Measurements from ENCODE around the gene PRCP.

DNA sequence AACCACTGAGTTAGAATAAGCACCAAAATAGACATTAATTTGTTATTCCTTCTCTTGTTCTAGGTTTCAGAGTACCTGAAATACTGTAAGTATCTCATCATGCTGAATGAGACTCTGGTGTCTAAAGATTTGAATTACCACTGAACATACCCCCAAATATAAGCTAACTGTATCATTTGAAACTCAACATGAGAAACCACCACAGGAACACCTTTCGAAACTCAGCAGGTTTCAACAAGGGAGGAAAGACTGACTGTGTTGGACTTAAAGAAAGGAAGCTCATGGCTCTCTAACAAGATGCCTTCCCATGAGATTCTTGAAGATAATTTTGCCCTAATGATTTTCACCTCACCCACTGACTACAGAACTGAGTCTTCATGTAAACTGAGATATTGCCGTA lies 37.0 kb downstream of the PRCP start:
- no peak for TF ChIP-seq EZH2 (IDR thresholded peaks at IDR 0.05; ENCODE audit: borderline replicate concordance, insufficient read depth, low read depth, low read length, poor library complexity, severe bottlenecking)
- TF ChIP-seq, protein P1, sequence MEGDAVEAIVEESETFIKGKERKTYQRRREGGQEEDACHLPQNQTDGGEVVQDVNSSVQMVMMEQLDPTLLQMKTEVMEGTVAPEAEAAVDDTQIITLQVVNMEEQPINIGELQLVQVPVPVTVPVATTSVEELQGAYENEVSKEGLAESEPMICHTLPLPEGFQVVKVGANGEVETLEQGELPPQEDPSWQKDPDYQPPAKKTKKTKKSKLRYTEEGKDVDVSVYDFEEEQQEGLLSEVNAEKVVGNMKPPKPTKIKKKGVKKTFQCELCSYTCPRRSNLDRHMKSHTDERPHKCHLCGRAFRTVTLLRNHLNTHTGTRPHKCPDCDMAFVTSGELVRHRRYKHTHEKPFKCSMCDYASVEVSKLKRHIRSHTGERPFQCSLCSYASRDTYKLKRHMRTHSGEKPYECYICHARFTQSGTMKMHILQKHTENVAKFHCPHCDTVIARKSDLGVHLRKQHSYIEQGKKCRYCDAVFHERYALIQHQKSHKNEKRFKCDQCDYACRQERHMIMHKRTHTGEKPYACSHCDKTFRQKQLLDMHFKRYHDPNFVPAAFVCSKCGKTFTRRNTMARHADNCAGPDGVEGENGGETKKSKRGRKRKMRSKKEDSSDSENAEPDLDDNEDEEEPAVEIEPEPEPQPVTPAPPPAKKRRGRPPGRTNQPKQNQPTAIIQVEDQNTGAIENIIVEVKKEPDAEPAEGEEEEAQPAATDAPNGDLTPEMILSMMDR (IDR thresholded peaks at IDR 0.05) = no peak

Measured in B cell (primary cell).